Upper lobe of right lung (tissue), 1 donor: ENCODE measurements around the gene FAM9A. TPM values are rescaled to one million over a fixed set of nuclear protein-coding genes. Genes with fewer than 3 reads are reported as not detected.

ENCODE experiments used
- total RNA-seq: library from RNA; stranded (reverse); fragmentation: NEBNext Ultra II Directional; extraction: Animal tissue kit (Norgen Biotek cat#: 25700); gene quantifications from one replicate; pipeline ENCODE4 v1.2.1, GENCODE V29; 2021
- donor health status: DM: no; HTN: yes; CAD: no; lungs with severe emphysema.

The FAM9A gene
- total RNA-seq, 1 donor from 2014 or later, result not detected

Other genes starting within 250 kb of the FAM9A start
- gene ANOS1, start 69.2 kb downstream of the FAM9A start, total RNA-seq, result 49.7 TPM
- 0.52 TPM for gene FAM9B, start 232.7 kb upstream of the FAM9A start, total RNA-seq